SK-N-SH (cell line): ENCODE measurements around the gene TMEM179.

ENCODE experiments used
- CTCF ChIP-seq: fragments of 200-600 bp; sonication (generic); IDR thresholded peaks from 2 replicates; pipeline ENCODE4 v1.6.1; 2017; ENCODE audit warnings: antibody characterized with exemption, mild to moderate bottlenecking, moderate library complexity
- GABPA ChIP-seq: IDR thresholded peaks from 2 replicates; pipeline ENCODE4 v1.4.0; 2012; ENCODE audit warnings: low read depth, mild to moderate bottlenecking
- IRF3 ChIP-seq: fragments of 150-350 bp; IDR thresholded peaks from 2 replicates; pipeline ENCODE4 v1.6.1; 2016; ENCODE audit warnings: mild to moderate bottlenecking, low read depth, low read length
- RAD21 ChIP-seq: IDR thresholded peaks from 2 replicates; pipeline ENCODE4 v1.6.1; 2012; ENCODE audit warnings: mild to moderate bottlenecking, low read length
- SIN3A ChIP-seq: IDR thresholded peaks from 2 replicates; pipeline ENCODE4 v1.6.1; 2012; ENCODE audit warnings: low read depth, mild to moderate bottlenecking, low read length, moderate library complexity, borderline replicate concordance
- TF ChIP-seq, protein P1 (sequence below): fragments of 150-350 bp; IDR thresholded peaks from 2 replicates; pipeline ENCODE4 v1.6.1; 2017; ENCODE audit warnings: antibody characterized with exemption, low read length, low read depth, borderline replicate concordance
- TF ChIP-seq, protein P2 (sequence below): IDR thresholded peaks from 2 replicates; pipeline ENCODE4 v1.4.0; 2012; ENCODE audit warnings: low read depth, borderline replicate concordance
- TF ChIP-seq, protein P3 (sequence below): IDR thresholded peaks from 2 replicates; pipeline ENCODE4; 2012
- TF ChIP-seq, protein P4 (sequence below): IDR thresholded peaks from 2 replicates; pipeline ENCODE4 v1.6.1; 2012; ENCODE audit warnings: mild to moderate bottlenecking, low read depth, low read length, moderate library complexity

DNA sequence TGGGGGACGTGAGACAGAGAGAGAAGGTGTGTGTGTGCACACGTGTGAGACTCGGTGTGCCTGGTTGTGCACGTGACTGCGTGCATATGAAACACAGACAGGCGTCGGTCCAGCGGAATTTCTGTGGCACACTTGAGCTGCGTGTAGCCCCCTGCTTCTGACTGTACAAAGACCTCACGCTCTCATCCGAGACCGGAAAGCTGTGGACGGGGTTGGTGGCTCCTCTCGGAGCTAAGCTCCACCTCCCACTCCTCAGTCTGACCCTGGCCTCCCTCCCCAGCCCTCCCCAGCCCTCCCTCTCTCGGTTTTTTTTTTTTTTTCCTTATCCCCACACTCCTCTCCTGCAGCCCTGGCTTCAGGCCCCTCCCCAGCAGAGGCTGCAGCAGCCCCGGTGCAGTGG lies 33.3 kb downstream of the TMEM179 start:
- TF ChIP-seq, protein P1, sequence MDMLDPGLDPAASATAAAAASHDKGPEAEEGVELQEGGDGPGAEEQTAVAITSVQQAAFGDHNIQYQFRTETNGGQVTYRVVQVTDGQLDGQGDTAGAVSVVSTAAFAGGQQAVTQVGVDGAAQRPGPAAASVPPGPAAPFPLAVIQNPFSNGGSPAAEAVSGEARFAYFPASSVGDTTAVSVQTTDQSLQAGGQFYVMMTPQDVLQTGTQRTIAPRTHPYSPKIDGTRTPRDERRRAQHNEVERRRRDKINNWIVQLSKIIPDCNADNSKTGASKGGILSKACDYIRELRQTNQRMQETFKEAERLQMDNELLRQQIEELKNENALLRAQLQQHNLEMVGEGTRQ, result no peak
- no peak for TF ChIP-seq GABPA
- no peak for TF ChIP-seq SIN3A
- TF ChIP-seq, protein P2, sequence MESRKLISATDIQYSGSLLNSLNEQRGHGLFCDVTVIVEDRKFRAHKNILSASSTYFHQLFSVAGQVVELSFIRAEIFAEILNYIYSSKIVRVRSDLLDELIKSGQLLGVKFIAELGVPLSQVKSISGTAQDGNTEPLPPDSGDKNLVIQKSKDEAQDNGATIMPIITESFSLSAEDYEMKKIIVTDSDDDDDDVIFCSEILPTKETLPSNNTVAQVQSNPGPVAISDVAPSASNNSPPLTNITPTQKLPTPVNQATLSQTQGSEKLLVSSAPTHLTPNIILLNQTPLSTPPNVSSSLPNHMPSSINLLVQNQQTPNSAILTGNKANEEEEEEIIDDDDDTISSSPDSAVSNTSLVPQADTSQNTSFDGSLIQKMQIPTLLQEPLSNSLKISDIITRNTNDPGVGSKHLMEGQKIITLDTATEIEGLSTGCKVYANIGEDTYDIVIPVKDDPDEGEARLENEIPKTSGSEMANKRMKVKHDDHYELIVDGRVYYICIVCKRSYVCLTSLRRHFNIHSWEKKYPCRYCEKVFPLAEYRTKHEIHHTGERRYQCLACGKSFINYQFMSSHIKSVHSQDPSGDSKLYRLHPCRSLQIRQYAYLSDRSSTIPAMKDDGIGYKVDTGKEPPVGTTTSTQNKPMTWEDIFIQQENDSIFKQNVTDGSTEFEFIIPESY, result no peak
- TF ChIP-seq IRF3, result no peak
- TF ChIP-seq, protein P3, sequence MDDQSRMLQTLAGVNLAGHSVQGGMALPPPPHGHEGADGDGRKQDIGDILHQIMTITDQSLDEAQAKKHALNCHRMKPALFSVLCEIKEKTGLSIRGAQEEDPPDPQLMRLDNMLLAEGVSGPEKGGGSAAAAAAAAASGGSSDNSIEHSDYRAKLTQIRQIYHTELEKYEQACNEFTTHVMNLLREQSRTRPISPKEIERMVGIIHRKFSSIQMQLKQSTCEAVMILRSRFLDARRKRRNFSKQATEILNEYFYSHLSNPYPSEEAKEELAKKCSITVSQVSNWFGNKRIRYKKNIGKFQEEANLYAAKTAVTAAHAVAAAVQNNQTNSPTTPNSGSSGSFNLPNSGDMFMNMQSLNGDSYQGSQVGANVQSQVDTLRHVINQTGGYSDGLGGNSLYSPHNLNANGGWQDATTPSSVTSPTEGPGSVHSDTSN, result no peak
- TF ChIP-seq, protein P4, sequence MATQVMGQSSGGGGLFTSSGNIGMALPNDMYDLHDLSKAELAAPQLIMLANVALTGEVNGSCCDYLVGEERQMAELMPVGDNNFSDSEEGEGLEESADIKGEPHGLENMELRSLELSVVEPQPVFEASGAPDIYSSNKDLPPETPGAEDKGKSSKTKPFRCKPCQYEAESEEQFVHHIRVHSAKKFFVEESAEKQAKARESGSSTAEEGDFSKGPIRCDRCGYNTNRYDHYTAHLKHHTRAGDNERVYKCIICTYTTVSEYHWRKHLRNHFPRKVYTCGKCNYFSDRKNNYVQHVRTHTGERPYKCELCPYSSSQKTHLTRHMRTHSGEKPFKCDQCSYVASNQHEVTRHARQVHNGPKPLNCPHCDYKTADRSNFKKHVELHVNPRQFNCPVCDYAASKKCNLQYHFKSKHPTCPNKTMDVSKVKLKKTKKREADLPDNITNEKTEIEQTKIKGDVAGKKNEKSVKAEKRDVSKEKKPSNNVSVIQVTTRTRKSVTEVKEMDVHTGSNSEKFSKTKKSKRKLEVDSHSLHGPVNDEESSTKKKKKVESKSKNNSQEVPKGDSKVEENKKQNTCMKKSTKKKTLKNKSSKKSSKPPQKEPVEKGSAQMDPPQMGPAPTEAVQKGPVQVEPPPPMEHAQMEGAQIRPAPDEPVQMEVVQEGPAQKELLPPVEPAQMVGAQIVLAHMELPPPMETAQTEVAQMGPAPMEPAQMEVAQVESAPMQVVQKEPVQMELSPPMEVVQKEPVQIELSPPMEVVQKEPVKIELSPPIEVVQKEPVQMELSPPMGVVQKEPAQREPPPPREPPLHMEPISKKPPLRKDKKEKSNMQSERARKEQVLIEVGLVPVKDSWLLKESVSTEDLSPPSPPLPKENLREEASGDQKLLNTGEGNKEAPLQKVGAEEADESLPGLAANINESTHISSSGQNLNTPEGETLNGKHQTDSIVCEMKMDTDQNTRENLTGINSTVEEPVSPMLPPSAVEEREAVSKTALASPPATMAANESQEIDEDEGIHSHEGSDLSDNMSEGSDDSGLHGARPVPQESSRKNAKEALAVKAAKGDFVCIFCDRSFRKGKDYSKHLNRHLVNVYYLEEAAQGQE, result no peak
- no peak for TF ChIP-seq CTCF
- no peak for TF ChIP-seq RAD21
